LNCAP (cell line): ENCODE results near the gene SEC22A.

Experiments used
- TF ChIP-seq, protein P1 (sequence below): fragments of 450-650 bp; IDR thresholded peaks from 2 replicates; pipeline ENCODE4 v1.5.1; 2017; ENCODE audit warnings: mild to moderate bottlenecking

SEC22A gene

DNA sequence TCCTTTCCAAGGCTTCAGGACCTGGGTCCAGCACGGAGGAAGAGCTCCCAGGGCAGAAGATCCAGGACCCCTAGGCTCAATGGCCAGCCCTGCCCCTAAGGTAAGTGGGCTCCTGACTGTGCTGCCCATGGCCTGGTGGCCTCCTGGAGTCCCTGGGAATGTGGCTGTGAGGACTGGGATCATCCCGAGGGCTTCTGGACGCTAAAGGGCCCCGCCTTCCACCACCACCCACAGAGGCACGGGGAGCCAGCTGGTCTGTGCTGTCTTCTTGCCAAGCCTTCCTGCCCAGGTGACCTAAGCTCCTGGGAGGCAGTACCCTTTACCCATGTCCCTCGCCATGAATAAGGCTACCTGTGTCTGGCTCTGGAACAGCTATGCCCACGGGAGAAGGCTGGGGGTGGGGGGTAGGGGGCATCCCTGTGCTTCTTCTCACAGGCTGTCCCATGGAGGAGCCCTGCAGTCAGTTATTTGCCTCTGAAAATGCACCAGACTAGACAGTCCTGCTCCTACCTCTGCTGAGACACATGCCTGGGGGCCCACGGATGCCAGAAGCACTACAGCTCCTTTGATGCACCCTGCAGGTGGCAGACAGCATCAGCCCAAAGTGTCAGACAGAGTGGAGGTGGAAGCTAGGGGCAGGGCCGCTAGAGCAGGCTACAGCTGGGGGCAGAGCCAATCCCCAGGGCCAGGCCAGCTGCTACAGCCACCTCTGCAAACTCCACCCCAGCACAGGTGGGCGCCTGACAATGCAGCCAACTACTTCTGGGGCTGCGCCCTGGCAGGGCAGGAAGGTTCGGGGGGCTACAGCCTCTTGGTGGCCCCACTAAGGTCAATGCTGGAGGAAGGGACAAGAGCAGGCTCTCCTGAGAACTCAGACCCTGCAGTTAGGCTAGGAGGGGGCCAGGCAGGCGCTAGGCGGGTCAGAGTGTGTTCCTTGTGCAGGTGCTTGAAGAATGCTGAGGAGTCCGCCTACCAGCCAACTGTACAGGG lies 90.9 kb downstream of the SEC22A start:
- TF ChIP-seq, protein P1, sequence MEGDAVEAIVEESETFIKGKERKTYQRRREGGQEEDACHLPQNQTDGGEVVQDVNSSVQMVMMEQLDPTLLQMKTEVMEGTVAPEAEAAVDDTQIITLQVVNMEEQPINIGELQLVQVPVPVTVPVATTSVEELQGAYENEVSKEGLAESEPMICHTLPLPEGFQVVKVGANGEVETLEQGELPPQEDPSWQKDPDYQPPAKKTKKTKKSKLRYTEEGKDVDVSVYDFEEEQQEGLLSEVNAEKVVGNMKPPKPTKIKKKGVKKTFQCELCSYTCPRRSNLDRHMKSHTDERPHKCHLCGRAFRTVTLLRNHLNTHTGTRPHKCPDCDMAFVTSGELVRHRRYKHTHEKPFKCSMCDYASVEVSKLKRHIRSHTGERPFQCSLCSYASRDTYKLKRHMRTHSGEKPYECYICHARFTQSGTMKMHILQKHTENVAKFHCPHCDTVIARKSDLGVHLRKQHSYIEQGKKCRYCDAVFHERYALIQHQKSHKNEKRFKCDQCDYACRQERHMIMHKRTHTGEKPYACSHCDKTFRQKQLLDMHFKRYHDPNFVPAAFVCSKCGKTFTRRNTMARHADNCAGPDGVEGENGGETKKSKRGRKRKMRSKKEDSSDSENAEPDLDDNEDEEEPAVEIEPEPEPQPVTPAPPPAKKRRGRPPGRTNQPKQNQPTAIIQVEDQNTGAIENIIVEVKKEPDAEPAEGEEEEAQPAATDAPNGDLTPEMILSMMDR, result no peak

DNA sequence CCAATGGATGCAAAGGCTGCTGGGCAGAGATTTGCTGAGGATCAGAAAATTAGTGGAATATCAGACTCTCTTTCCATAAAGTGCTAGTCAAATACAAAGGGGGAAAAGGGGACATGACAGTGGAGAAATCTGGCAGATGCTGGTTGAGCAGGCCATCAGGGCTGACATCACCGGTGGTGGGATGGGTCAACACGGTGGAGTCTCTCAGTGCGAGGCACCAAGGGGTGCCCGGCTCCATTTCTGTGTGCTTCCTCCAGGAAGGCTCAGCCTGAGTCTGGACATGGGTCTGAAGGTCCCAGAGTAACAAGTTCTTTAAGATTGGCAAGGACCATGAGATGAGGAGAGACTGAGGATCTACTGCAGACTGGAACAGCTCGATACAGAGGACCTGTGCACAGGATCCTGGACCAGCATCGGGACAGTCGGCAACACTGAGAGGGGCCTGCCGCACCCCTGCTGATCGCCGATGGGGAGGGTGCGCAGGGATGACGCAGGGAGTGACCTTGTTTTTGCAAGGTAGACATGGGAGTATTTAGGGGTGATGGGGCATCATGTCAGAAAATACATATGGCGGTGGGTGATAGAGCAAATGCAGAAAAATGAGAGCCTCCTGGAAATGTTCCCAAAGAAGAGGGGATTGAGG lies 92.7 kb downstream of the SEC22A start:
- TF ChIP-seq, protein P1, result no peak

GRCh38 chr3:123295171-123295900 lies 93.6 kb downstream of the SEC22A start:
- TF ChIP-seq, protein P1, result no peak

- TF ChIP-seq, protein P1, result no peak
Observed at GRCh38 chr3:123295901-123296250, 94.1 kb downstream of the SEC22A start.

GRCh38 chr3:123296261-123296660 lies 94.5 kb downstream of the SEC22A start:
- TF ChIP-seq, protein P1, result no peak

GRCh38 chr3:123296836-123297626 lies 95.3 kb downstream of the SEC22A start:
- TF ChIP-seq, protein P1, result no peak

GRCh38 chr3:123297627-123297899 lies 95.8 kb downstream of the SEC22A start:
- TF ChIP-seq, protein P1, result no peak
